OCI-LY7 (cell line): ENCODE measurements around the gene DUOX2.

Experiments
- CTCF ChIP-seq: fragments of 200-600 bp; sonication (generic); conservative IDR thresholded peaks from 2 replicates; pipeline ENCODE4 v1.5.1; 2014; ENCODE audit warnings: mild to moderate bottlenecking, antibody characterized with exemption, low read length, moderate library complexity, mixed read lengths
- EZH2phosphoT487 ChIP-seq: fragments of 200-600 bp; sonication (generic); IDR thresholded peaks from 2 replicates; pipeline ENCODE4 v1.6.1; 2018; ENCODE audit warnings: low read depth, borderline replicate concordance, mild to moderate bottlenecking, mixed run types, antibody characterized with exemption, low read length, moderate library complexity, mixed read lengths

DNA sequence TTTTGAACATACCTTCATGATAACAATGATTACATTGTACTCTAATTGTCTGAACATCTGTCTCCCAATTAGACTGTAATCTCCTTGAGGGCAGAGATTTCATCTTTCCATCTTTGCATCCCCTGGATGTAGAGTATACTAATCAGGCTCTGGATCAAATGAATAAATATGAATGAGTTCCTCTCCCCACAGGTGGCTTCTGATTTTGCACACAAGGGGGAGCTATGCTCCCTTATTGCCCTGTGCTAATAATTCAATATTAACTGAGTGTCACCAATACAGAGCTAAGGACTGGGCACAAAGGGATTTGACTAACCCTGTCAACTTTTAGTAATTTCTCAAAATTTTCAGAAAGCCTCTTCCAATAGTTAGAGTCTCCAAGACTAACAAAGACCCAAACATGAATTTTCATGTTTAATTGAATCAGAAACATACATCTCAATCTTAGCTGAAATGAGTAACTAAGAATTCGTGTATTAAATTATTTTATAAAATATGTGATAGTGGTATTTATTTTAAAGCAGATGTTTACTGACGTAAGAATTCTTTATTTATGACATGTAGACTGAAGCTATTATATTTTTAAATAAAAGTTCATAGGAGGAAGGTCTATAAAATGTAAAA lies 12.7 kb upstream of the DUOX2 start:
- TF ChIP-seq CTCF (peak; percentile 95), EZH2phosphoT487 (no peak)
